Right lobe of liver (tissue), 6 donors: ENCODE data around the gene A2M. TPM values are rescaled to one million over a fixed set of nuclear protein-coding genes. Genes with fewer than 3 reads are reported as not detected.

Source experiments
- ATAC-seq, 4 donors: fragments of 200-7000 bp; cut with Tn5 transposase; one replicate each; pipeline ENCODE4 v1.9.1; 2020; ENCODE audit warnings: mild to moderate bottlenecking in 4 of 4, moderate library complexity in 4 of 4
- DNase-seq, 3 donors: peaks; one replicate each; pipeline ENCODE4 v3.0.0-alpha.2; 2020
- H3K27ac ChIP-seq, 3 donors: fragments of 200-600 bp; one replicate each; pipeline ENCODE4 v1.8.0; 2022
- H3K27me3 ChIP-seq, 2 donors: fragments of 200-600 bp; one replicate each; pipeline ENCODE4 v1.8.0; 2022
- H3K36me3 ChIP-seq, 4 donors: fragments of 200-600 bp; sonication (generic) in 1 of 4; one replicate each; pipeline versions ENCODE4 v1.5.1 to v1.8.0; 2017 to 2022; ENCODE audit warnings: control low read depth in 1 of 4
- H3K4me1 ChIP-seq, 4 donors: fragments of 200-600 bp; sonication (generic) in 1 of 4; one replicate each; pipeline versions ENCODE4 v1.5.1 to v1.8.0; 2017 to 2022; ENCODE audit warnings: control low read depth in 1 of 4
- H3K4me3 ChIP-seq, 3 donors: fragments of 200-600 bp; one replicate each; pipeline ENCODE4 v1.8.0; 2022
- H3K9me3 ChIP-seq, 4 donors: fragments of 200-600 bp; sonication (generic) in 1 of 4; one replicate each; pipeline versions ENCODE4 v1.5.1 to v1.8.0; 2017 to 2022; ENCODE audit warnings: control low read depth in 1 of 4
- POLR2A ChIP-seq: fragments of 450-650 bp; IDR thresholded peaks from one replicate; pipeline ENCODE4 v1.6.1; 2017; ENCODE audit warnings: antibody characterized with exemption, mild to moderate bottlenecking
- WGBS: methylation state at CpG from one replicate; pipeline ENCODE4 v1.1.6; 2018; ENCODE audit warnings: low coverage, low lambda C conversion rate; ENCODE audit not compliant: insufficient coverage; ENCODE audit errors: missing lambda C conversion rate; 5-methylcytosine and 5-hydroxymethylcytosine counted together
- intact Hi-C, 2 donors: fragments of 100-400 bp; cut with DNase I; formaldehyde crosslinking; loops; one replicate each; pipeline versions ENCODE4 v1.11.2 to v1.14.1; 2022
- total RNA-seq, 6 experiments: library from RNA; depleted of rRNA in 2 of 6; stranded (reverse); fragments of >200 nt in 2 of 6; fragmentation: NEBNext Ultra II Directional in 3 of 6; extraction: Animal tissue kit (Norgen Biotek cat#: 25700) in 3 of 6; gene quantifications; one replicate each; pipeline versions ENCODE4 v1.1.0 to v1.2.4, GENCODE V29; 2016 to 2023
- TF ChIP-seq, protein P1 (sequence below), 4 donors: fragments of 200-600 bp in 3 of 4; fragments of 450-650 bp in 1 of 4; IDR thresholded peaks; one replicate each; pipeline versions ENCODE4 v1.5.1 to v1.8.0; 2016 to 2022; ENCODE audit warnings: antibody characterized with exemption in 4 of 4, mild to moderate bottlenecking in 2 of 4
- donor health status: DM: no; HTN: yes; CAD: no.
- donor health status: DM: no; HTN: no; CAD: no.
- donor health status: DM: no; HTN: no; CAD: no.
- donor health status: DM: no; HTN: yes; CAD: no.
- donor health status: DM: no; HTN: yes; CAD: no.

The A2M gene
- total RNA-seq, 6 experiments from 2014 or later, result 978 to 3,352 (median 2,507) TPM

DNA sequence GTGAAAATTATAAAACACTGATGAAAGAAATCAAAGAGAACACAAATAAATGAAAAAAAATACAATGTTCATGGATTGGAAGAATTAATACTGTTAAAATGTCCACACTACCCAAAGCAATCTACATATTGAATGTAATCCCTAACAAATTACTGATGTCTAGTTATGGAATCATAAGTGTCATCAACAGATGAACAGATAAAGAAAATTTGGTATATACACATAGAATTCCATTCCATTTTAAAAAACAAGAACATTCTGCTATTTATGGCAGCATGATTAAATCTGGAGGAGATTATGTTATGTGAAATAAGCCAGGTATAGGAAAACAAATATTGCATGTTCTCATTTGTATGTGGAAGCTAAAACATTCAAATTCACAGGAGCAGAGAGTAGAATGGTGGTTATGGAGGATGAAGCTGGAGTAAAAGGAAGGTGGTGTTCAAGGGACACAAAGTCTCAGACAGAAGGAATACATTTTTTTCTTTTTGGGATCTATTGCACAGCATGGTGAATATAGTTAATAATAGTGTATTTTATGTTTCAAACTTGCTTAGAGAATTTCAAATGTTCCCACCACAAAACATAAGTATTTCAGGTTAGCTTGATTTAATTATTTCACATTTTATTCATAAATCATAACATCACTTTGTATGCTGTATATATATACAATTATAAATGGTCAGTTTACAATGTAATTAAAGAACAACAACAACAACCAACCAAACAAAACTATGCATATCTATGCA, 28.5 kb downstream of the A2M start:
- intact Hi-C loops, result loop anchor here in 1 of 2 donors (10.0 kb wide), 1 partner anchor 108 kb away; no protein-coding TSS in a partner anchor
- H3K4me3 ChIP-seq, result no peak overlapping the region
- no peaks in the 10 kb centered on the region for H3K9me3 ChIP-seq
- H3K27me3 ChIP-seq, result no peaks in the 10 kb centered on the region
- no peak for ATAC-seq
- no peak for DNase-seq
- H3K27ac ChIP-seq, result no peak overlapping the region
- peaks cover 0 to 98% (median 43%) of the 10 kb centered on the region in 4 donors for H3K36me3 ChIP-seq
- TF ChIP-seq, protein P1, sequence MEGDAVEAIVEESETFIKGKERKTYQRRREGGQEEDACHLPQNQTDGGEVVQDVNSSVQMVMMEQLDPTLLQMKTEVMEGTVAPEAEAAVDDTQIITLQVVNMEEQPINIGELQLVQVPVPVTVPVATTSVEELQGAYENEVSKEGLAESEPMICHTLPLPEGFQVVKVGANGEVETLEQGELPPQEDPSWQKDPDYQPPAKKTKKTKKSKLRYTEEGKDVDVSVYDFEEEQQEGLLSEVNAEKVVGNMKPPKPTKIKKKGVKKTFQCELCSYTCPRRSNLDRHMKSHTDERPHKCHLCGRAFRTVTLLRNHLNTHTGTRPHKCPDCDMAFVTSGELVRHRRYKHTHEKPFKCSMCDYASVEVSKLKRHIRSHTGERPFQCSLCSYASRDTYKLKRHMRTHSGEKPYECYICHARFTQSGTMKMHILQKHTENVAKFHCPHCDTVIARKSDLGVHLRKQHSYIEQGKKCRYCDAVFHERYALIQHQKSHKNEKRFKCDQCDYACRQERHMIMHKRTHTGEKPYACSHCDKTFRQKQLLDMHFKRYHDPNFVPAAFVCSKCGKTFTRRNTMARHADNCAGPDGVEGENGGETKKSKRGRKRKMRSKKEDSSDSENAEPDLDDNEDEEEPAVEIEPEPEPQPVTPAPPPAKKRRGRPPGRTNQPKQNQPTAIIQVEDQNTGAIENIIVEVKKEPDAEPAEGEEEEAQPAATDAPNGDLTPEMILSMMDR (IDR thresholded peaks at IDR 0.05), result no peak
- TF ChIP-seq POLR2A, result no peak
- H3K4me1 ChIP-seq, result no peaks in the 10 kb centered on the region

DNA sequence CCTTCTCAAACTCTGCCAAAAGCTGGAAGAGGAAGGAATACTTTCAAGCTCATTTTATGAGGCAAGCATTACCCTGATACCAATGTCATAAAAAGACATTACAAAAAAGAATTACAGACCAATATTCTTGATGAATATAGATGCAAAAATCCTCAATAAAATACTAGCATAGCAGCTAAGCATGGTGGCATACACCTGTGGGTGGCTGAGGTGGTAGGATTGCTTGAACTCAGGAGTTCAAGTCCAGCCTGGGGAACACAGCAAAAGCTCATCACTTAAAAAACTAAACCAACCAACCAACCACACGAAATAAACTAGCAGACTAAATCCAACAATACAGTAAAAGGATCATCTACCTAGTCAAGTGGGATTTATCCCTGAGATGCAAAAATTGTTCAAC, 29.6 kb downstream of the A2M start:
- intact Hi-C loops, result loop anchor here in 1 of 2 donors (10.0 kb wide), 1 partner anchor 109 kb away; no protein-coding TSS in a partner anchor
- Histone ChIP-seq H3K27ac (no peak overlapping the region), H3K4me3 (no peak overlapping the region), H3K9me3 (no peaks in the 10 kb centered on the region), H3K4me1 (no peaks in the 10 kb centered on the region), H3K36me3 (peaks cover 0 to 98% (median 35%) of the 10 kb centered on the region in 4 donors), H3K27me3 (no peaks in the 10 kb centered on the region)
- DNase-seq (no peak), ATAC-seq (no peak)
- no peak for TF ChIP-seq POLR2A
- TF ChIP-seq, protein P1 (IDR thresholded peaks at IDR 0.05), result no peak
- 71% methylated on average over 1 of the region's 1 CpG for WGBS

DNA sequence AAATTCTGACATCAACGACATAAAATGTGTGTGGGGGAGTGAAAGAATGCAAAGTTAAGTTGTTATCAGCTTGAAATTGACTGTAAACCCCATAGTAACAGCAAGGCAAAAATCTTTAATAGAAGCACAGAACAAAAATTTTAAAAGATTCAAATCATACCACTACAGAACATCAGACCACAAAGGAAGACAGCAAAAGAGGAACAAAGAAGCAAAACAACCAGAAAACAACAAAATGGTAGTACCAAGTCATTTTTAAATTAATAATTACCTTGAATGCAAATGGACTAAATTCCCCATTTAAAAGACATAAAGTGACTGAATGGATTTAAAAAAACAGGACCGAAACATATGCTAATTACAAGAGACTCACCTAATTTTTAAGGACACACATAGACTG, 31.3 kb downstream of the A2M start:
- Histone ChIP-seq H3K36me3 (peaks cover 4 to 96% (median 36%) of the 10 kb centered on the region in 4 donors), H3K27ac (no peak overlapping the region), H3K9me3 (no peaks in the 10 kb centered on the region), H3K4me3 (no peak overlapping the region), H3K27me3 (no peaks in the 10 kb centered on the region), H3K4me1 (no peaks in the 10 kb centered on the region)
- DNase-seq, result no peak
- no peak for TF ChIP-seq POLR2A
- TF ChIP-seq, protein P1 (IDR thresholded peaks at IDR 0.05), result no peak
- no peak for ATAC-seq
- 24% methylated on average over 1 of the region's 2 CpGs for WGBS
- intact Hi-C loops, result loop anchor here in 1 of 2 donors (10.0 kb wide), 1 partner anchor 110 kb away; no protein-coding TSS in a partner anchor

DNA sequence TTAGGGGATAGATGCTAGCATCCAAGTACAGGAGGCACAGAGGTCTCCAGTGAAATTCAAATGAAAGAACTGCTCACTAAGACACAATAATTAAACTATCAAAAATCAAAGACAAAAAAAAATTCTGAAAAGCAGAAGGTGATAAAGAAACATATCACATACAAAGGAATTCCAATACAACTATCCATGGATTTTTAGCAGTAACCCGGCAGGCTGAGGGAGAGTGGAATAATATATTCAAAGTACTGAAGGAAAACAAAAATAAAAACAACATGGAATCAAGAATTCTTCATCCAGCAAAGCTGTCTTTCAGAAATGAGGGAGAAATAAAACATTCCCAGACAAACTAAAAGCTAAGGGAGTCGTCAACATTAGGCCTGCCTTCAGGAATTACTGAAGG, 31.9 kb downstream of the A2M start:
- H3K27me3 ChIP-seq, result no peaks in the 10 kb centered on the region
- no peak for ATAC-seq
- WGBS, result 90% methylated on average over 2 of the region's 2 CpGs
- H3K9me3 ChIP-seq, result no peaks in the 10 kb centered on the region
- H3K27ac ChIP-seq, result no peak overlapping the region
- DNase-seq, result no peak
- TF ChIP-seq POLR2A, result no peak
- TF ChIP-seq, protein P1 (IDR thresholded peaks at IDR 0.05), result no peak
- intact Hi-C loops, result loop anchor here in 1 of 2 donors (10.0 kb wide), 1 partner anchor 111 kb away; no protein-coding TSS in a partner anchor
- H3K36me3 ChIP-seq, result peaks cover 4 to 96% (median 37%) of the 10 kb centered on the region in 4 donors
- H3K4me1 ChIP-seq, result peaks cover 0 to 3% (median 0%) of the 10 kb centered on the region in 4 donors
- H3K4me3 ChIP-seq, result no peak overlapping the region
